GM12872 (cell line): ENCODE measurements around the gene RTKN2.

Source experiments
- CTCF ChIP-seq: IDR thresholded peaks from 3 replicates; pipeline ENCODE4 v1.5.1; 2011; ENCODE audit warnings: low read depth, mild to moderate bottlenecking, low read length, moderate library complexity; ENCODE audit not compliant: insufficient read depth

RTKN2 gene

GRCh38 chr10:62268399-62269114, at the start of gene RTKN2:
Gene RTKN2 (minus strand): TSS chr10:62268844. CDS start chr10:62268610, 234 bp downstream.
- no peak for TF ChIP-seq CTCF

- TF ChIP-seq CTCF: no peak
These were observed 48.6 kb upstream of the RTKN2 start for GRCh38 chr10:62317257-62317656.

- TF ChIP-seq CTCF: no peak
These were observed 40.6 kb upstream of the RTKN2 start for GRCh38 chr10:62309254-62309653.

- TF ChIP-seq CTCF: no peak
These were observed 39.5 kb upstream of the RTKN2 start for GRCh38 chr10:62308101-62308500.

GRCh38 chr10:62307635-62308034, 39.0 kb upstream of the RTKN2 start:
- no peak for TF ChIP-seq CTCF

GRCh38 chr10:62306663-62307062, 38.0 kb upstream of the RTKN2 start:
- TF ChIP-seq CTCF: no peak

- TF ChIP-seq CTCF: no peak
These were observed 37.2 kb upstream of the RTKN2 start for GRCh38 chr10:62305813-62306212.
